GM12878 (cell line): ENCODE measurements around the gene CCDC57.

ENCODE experiments used
- CTCF ChIP-seq, 3 experiments: IDR thresholded peaks in 2 of 3; conservative IDR thresholded peaks in 1 of 3; 2 replicates each; pipeline ENCODE4 v1.5.1; 2011; ENCODE audit warnings: low read depth in 3 of 3, low read length in 3 of 3, mild to moderate bottlenecking in 3 of 3, control low read depth in 2 of 3, moderate library complexity in 2 of 3, inconsistent platforms in 1 of 3, mixed read lengths in 1 of 3; ENCODE audit not compliant: control insufficient read depth in 2 of 3, insufficient read depth in 1 of 3; ENCODE audit errors: extremely low read depth in 1 of 3
- EGR1 ChIP-seq, 2 experiments: IDR thresholded peaks; 1 replicate in 1 of 2; 2 replicates in 1 of 2; pipeline ENCODE4 v1.6.1; 2011 to 2012; ENCODE audit warnings: low read depth in 2 of 2, low read length in 2 of 2, borderline replicate concordance in 1 of 2, mild to moderate bottlenecking in 1 of 2, moderate library complexity in 1 of 2
- EP300 ChIP-seq, 2 experiments: fragments of 150-350 bp in 1 of 2; IDR thresholded peaks; 2 replicates each; pipeline ENCODE4 v1.6.1; 2011 to 2012; ENCODE audit warnings: low read depth in 2 of 2, low read length in 2 of 2, borderline replicate concordance in 1 of 2, improper control_type of control experiment in 1 of 2, inconsistent platforms in 1 of 2; ENCODE audit not compliant: control insufficient read depth in 1 of 2
- NFIC ChIP-seq: IDR thresholded peaks from 2 replicates; pipeline ENCODE4 v1.6.1; 2012; ENCODE audit warnings: low read depth, mild to moderate bottlenecking, inconsistent platforms, low read length, moderate library complexity
- NR2C2 ChIP-seq: IDR thresholded peaks from 2 replicates; pipeline ENCODE4 v1.6.1; 2011; ENCODE audit warnings: borderline replicate concordance, low read depth; ENCODE audit not compliant: control insufficient read depth, insufficient read length
- POLR2AphosphoS5 ChIP-seq: IDR thresholded peaks from 2 replicates; pipeline ENCODE4 v1.6.1; 2011; ENCODE audit warnings: mild to moderate bottlenecking, low read length, inconsistent platforms
- TF ChIP-seq, protein P1 (sequence below): IDR thresholded peaks from 2 replicates; pipeline ENCODE4 v1.6.1; 2011; ENCODE audit warnings: borderline replicate concordance, low read depth, mild to moderate bottlenecking, moderate library complexity, low read length; ENCODE audit not compliant: insufficient read depth, poor library complexity, severe bottlenecking

DNA sequence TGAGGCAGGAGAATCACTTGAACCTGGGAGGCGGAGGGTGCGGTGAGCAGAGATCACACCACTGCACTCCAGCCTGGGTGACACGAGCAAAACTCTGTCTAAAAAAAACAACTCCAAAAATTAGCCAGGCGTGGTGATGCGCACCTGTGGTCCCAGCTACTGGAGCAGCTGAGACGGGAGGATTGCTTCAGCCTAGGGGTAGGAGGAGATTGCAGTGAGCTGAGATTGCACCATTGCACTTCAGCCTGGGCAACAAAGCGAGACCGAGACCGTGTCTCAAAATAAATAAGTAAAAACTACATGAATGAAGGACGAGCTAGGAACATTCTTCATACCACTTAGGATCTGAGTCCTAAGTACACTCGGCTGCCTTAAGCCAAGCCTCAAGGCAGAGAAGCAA, 35.4 kb downstream of the CCDC57 start:
- no peak for TF ChIP-seq EGR1 (IDR thresholded peaks at IDR 0.05; ENCODE audit: borderline replicate concordance in 1 of 2, low read depth in 2 of 2, low read length in 2 of 2)
- no peak for TF ChIP-seq CTCF (IDR thresholded peaks at IDR 0.05 in 2 of 3, conservative IDR thresholded peaks at IDR 0.05 in 1 of 3; ENCODE audit: control insufficient read depth in 2 of 3, extremely low read depth in 1 of 3, insufficient read depth in 1 of 3, low read depth in 3 of 3, low read length in 3 of 3)
- no peak for TF ChIP-seq POLR2AphosphoS5
- TF ChIP-seq NR2C2, result no peak
- no peak for TF ChIP-seq EP300 (IDR thresholded peaks at IDR 0.05; ENCODE audit: borderline replicate concordance in 1 of 2, control insufficient read depth in 1 of 2, low read depth in 2 of 2, low read length in 2 of 2)
- TF ChIP-seq, protein P1, sequence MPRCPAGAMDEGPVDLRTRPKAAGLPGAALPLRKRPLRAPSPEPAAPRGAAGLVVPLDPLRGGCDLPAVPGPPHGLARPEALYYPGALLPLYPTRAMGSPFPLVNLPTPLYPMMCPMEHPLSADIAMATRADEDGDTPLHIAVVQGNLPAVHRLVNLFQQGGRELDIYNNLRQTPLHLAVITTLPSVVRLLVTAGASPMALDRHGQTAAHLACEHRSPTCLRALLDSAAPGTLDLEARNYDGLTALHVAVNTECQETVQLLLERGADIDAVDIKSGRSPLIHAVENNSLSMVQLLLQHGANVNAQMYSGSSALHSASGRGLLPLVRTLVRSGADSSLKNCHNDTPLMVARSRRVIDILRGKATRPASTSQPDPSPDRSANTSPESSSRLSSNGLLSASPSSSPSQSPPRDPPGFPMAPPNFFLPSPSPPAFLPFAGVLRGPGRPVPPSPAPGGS, result no peak
- TF ChIP-seq NFIC, result no peak
